Fibroblast of mammary gland (primary cell): ENCODE data around the gene XRCC4.
"Not testable (repeated sequence)": the region's sequence is repeated elsewhere in the genome, so short reads cannot be mapped to it uniquely, and the experiment has no call there.

ENCODE experiments used
- DNase-seq: peaks from one replicate; pipeline ENCODE4 v3.0.0-alpha.2; 2010; ENCODE audit warnings: low read depth
- H3K4me3 ChIP-seq: 2 replicates; pipeline ENCODE4 v1.5.1; 2011; ENCODE audit warnings: low read depth, mild to moderate bottlenecking, low read length, moderate library complexity; ENCODE audit not compliant: control insufficient read depth
- CTCF ChIP-seq: conservative IDR thresholded peaks from 2 replicates; pipeline ENCODE4 v1.5.1; 2011; ENCODE audit warnings: low read depth, low read length, inconsistent platforms; ENCODE audit not compliant: control insufficient read depth, insufficient read depth

Gene XRCC4

GRCh38 chr5:83146441-83146840, 69.1 kb downstream of the XRCC4 start:
- H3K4me3 ChIP-seq, result no peak overlapping the region
- no peak for TF ChIP-seq CTCF
- no peak for DNase-seq

GRCh38 chr5:83147593-83147992, 70.2 kb downstream of the XRCC4 start:
- TF ChIP-seq CTCF, result no peak
- DNase-seq, result no peak
- no peak overlapping the region for H3K4me3 ChIP-seq

- DNase-seq, result no peak
- TF ChIP-seq CTCF, result no peak
- H3K4me3 ChIP-seq, result no peak overlapping the region
Observed at GRCh38 chr5:83148370-83148769, 71.0 kb downstream of the XRCC4 start.

GRCh38 chr5:83149671-83150070, 72.3 kb downstream of the XRCC4 start:
- no peak overlapping the region for H3K4me3 ChIP-seq
- no peak for TF ChIP-seq CTCF
- peak; percentile 64 for DNase-seq

- TF ChIP-seq CTCF, result no peak
Observed at GRCh38 chr5:83151821-83152220, 74.5 kb downstream of the XRCC4 start.

GRCh38 chr5:83152996-83153395, 75.6 kb downstream of the XRCC4 start:
- DNase-seq, H3K4me3 ChIP-seq: not testable (repeated sequence)

More at GRCh38 chr5:83151821-83152220, 74.5 kb downstream of the XRCC4 start:
- peak; percentile 5 for DNase-seq
- no peak overlapping the region for H3K4me3 ChIP-seq

- no peak for TF ChIP-seq CTCF
- H3K4me3 ChIP-seq, result no peak overlapping the region
- no peak for DNase-seq
Observed at GRCh38 chr5:83156001-83156400, 78.7 kb downstream of the XRCC4 start.
